GM12878 (cell line): ENCODE measurements around the gene MEI1. TPM values are rescaled to one million over a fixed set of nuclear protein-coding genes. Genes with fewer than 3 reads are reported as not detected.

Experiments used
- ATAC-seq: fragments of 200-7000 bp; cut with Tn5 transposase; 3 replicates; pipeline ENCODE4 v1.9.1; 2020; ENCODE audit warnings: mild to moderate bottlenecking, moderate library complexity
- BruUV-seq: library from RNA; stranded (reverse); fragments of 400-500 nt; replicated peaks from 2 replicates; lab custom pipeline; 2021; lab: Mats Ljungman, UMichigan
- CTCF ChIA-PET: fragments of 300-600 bp; sonication (Branson Sonifier 250); formaldehyde crosslinking; extraction: SDS; loops from one replicate; lab custom pipeline; 2021; ENCODE audit warnings: inconsistent platforms; lab: Yijun Ruan, JAX
- POLR2A ChIA-PET: fragments of 350-600 bp; formaldehyde crosslinking; extraction: SDS; loops from one replicate; lab custom pipeline; 2021; ENCODE audit warnings: inconsistent platforms; lab: Charles Lee
- RAD21 ChIA-PET: fragments of 300-600 bp; sonication (Branson Sonifier 250); formaldehyde crosslinking; loops from one replicate; lab custom pipeline; 2023; ENCODE audit warnings: antibody characterized with exemption; ENCODE audit not compliant: unreplicated experiment; lab: Charles Lee
- SMC1A ChIA-PET: fragments of 300-600 bp; sonication (Branson Sonifier 250); formaldehyde crosslinking; loops from one replicate; lab custom pipeline; 2023; ENCODE audit not compliant: unreplicated experiment, uncharacterized antibody; lab: Charles Lee
- DNase-seq: peaks from one replicate; pipeline ENCODE4 v3.0.0-alpha.2; 2011; ENCODE audit warnings: low read depth, low spot score
- FAIRE-seq: peaks from 3 replicates; lab custom pipeline; 2011; peaks lifted over from hg19 to GRCh38; lab: Jason Lieb, UNC
- H2AFZ ChIP-seq: 2 replicates; pipeline ENCODE4 v1.6.0; 2011; ENCODE audit warnings: low read depth, low read length, control low read depth; ENCODE audit not compliant: control insufficient read depth
- H3K27ac ChIP-seq: 2 replicates; pipeline ENCODE4 v1.5.1; 2011; ENCODE audit warnings: control low read depth; ENCODE audit not compliant: control insufficient read depth, insufficient read depth
- H3K27me3 ChIP-seq, 2 experiments: replicated peaks in 1 of 2; 2 replicates each; pipeline versions ENCODE4 v1.6.0 to v1.6.1; 2011; ENCODE audit warnings: low read length in 1 of 2; ENCODE audit not compliant: control insufficient read depth in 2 of 2, insufficient read depth in 2 of 2
- H3K36me3 ChIP-seq, 2 experiments: 2 replicates each; pipeline ENCODE4 v1.5.1; 2011; ENCODE audit warnings: low read length in 1 of 2; ENCODE audit not compliant: control insufficient read depth in 2 of 2, insufficient read depth in 2 of 2
- H3K4me1 ChIP-seq: 2 replicates; pipeline ENCODE4 v1.6.1; 2011; ENCODE audit warnings: mild to moderate bottlenecking, low read length, moderate library complexity, mixed read lengths; ENCODE audit not compliant: control insufficient read depth, insufficient read depth
- H3K4me2 ChIP-seq: 2 replicates; pipeline ENCODE4 v1.6.0; 2011; ENCODE audit warnings: control low read depth; ENCODE audit not compliant: control insufficient read depth, insufficient read depth
- H3K4me3 ChIP-seq: fragments of 200-600 bp; sonication (generic); 2 replicates; pipeline ENCODE4 v1.5.1; 2016
- H3K79me2 ChIP-seq: 2 replicates; pipeline ENCODE4 v1.6.0; 2011; ENCODE audit warnings: low read length; ENCODE audit not compliant: control insufficient read depth, insufficient read depth
- H3K9ac ChIP-seq: 2 replicates; pipeline ENCODE4 v1.8.0; 2011; ENCODE audit warnings: low read length, control low read depth, mixed read lengths; ENCODE audit not compliant: control insufficient read depth, insufficient read depth
- H3K9me3 ChIP-seq: replicated peaks from 3 replicates; pipeline ENCODE4 v1.5.1; 2011; ENCODE audit warnings: mild to moderate bottlenecking, low read length; ENCODE audit not compliant: control insufficient read depth, insufficient read depth
- H4K20me1 ChIP-seq: 2 replicates; pipeline ENCODE4 v1.6.0; 2011; ENCODE audit not compliant: control insufficient read depth, insufficient read depth
- ATF7 ChIP-seq: fragments of 450-650 bp; IDR thresholded peaks from 2 replicates; pipeline ENCODE4 v1.6.1; 2016; ENCODE audit warnings: low read depth, mild to moderate bottlenecking
- CREM ChIP-seq: IDR thresholded peaks from 2 replicates; pipeline ENCODE4 v1.6.1; 2014; ENCODE audit warnings: antibody characterized with exemption, low read depth
- EZH2 ChIP-seq: IDR thresholded peaks from 2 replicates; pipeline ENCODE4 v1.6.1; 2012; ENCODE audit warnings: low read depth, mild to moderate bottlenecking, control low read depth, inconsistent platforms, low read length, borderline replicate concordance; ENCODE audit not compliant: control insufficient read depth
- GATAD2B ChIP-seq: fragments of 450-650 bp; conservative IDR thresholded peaks from 2 replicates; pipeline ENCODE4 v1.6.1; 2017; ENCODE audit warnings: low read depth, mild to moderate bottlenecking, moderate library complexity
- IKZF2 ChIP-seq, 2 experiments: fragments of 450-650 bp; IDR thresholded peaks; 2 replicates each; pipeline ENCODE4 v1.6.1; 2017; ENCODE audit warnings: mild to moderate bottlenecking in 2 of 2, moderate library complexity in 2 of 2
- JUNB ChIP-seq: IDR thresholded peaks from 2 replicates; pipeline ENCODE4 v1.6.1; 2016; ENCODE audit warnings: antibody characterized with exemption, mild to moderate bottlenecking
- ZNF217 ChIP-seq: fragments of 450-650 bp; IDR thresholded peaks from 2 replicates; pipeline ENCODE4 v1.6.1; 2017; ENCODE audit warnings: antibody characterized with exemption, mild to moderate bottlenecking
- ZSCAN29 ChIP-seq: fragments of 450-650 bp; IDR thresholded peaks from 2 replicates; pipeline ENCODE4 v1.6.1; 2017; ENCODE audit warnings: mild to moderate bottlenecking, moderate library complexity
- WGBS: methylation state at CpG from one replicate; pipeline ENCODE4 v1.1.6; 2016; ENCODE audit warnings: low lambda C conversion rate; ENCODE audit not compliant: insufficient replicate concordance, insufficient coverage; ENCODE audit errors: missing lambda C conversion rate; 5-methylcytosine and 5-hydroxymethylcytosine counted together
- in situ Hi-C: fragments of 300-500 bp; cut with MboI; formaldehyde crosslinking; loops from 9 replicates; pipeline ENCODE4 v1.14.3; 2018; ENCODE audit warnings: mixed read lengths
- intact Hi-C: fragments of 100-400 bp; cut with micrococcal nuclease; formaldehyde crosslinking; loops from one replicate; pipeline ENCODE4 v1.14.2; 2022; ENCODE audit not compliant: unreplicated experiment
- polyA plus RNA-seq, 11 experiments: library from polyadenylated mRNA; depleted of rRNA in 4 of 11; unstranded in 6 of 11; stranded (reverse) in 5 of 11; fragments of >200 nt; fragmentation: Nextera tagmentation in 4 of 11; fragmentation: Illumina TruSeq in 1 of 11; extraction: Ambion mirVana in 4 of 11; extraction: Trizol in 1 of 11; gene quantifications; 1 replicate in 1 of 11; 2 replicates in 10 of 11; pipeline versions ENCODE4 v1.2.1 to v1.2.3, GENCODE V29; 2011 to 2016; ENCODE audit warnings: inconsistent platforms in 2 of 11, missing spikeins in 2 of 11, low read depth in 1 of 11
- total RNA-seq, 4 experiments: library from RNA; depleted of rRNA in 3 of 4; stranded (reverse); fragments of >200 nt in 3 of 4; fragmentation: Illumina TruSeq in 1 of 4; extraction: Trizol in 1 of 4; gene quantifications; 2 replicates each; pipeline versions ENCODE4 v1.2.1 to v1.2.3, GENCODE V29; 2013 to 2021
- TF ChIP-seq, protein P1 (sequence below): IDR thresholded peaks from 2 replicates; pipeline ENCODE4 v1.6.1; 2012; ENCODE audit warnings: low read length, inconsistent platforms
- TF ChIP-seq, protein P2 (sequence below): IDR thresholded peaks from 2 replicates; pipeline ENCODE4 v1.6.1; 2011; ENCODE audit warnings: low read depth, mild to moderate bottlenecking, low read length, moderate library complexity, borderline replicate concordance; ENCODE audit errors: extremely low read depth
- TF ChIP-seq, protein P3 (sequence below): IDR thresholded peaks from 2 replicates; pipeline ENCODE4 v1.6.1; 2011; ENCODE audit warnings: mild to moderate bottlenecking, low read depth, low read length, moderate library complexity; ENCODE audit not compliant: insufficient replicate concordance

The MEI1 gene
- total and polyA plus RNA-seq, 10 of the 15 experiments (the other 5 are each of a cell fraction or from before 2014, with no cell fraction given), result 27.9 to 48.9 (median 35.8) TPM

DNA sequence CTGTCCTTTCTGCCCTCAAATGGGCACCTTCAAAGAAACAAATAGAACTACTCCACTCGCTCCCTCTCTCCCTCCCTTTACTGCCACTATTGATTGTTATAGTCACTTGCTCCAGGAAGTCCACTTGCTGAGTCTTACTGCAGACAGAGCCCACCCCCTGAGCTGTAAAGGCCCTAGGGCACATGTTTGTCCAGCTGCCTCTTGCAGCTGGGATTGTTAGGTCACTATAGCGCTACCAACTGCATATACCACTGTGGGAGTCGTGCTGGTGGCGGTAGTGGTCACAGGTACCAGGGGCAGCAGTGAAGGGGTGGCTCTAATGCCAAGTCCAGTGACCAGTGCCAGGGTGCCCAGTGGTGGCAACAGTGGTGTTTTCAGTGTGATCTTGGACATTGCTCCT is 129.2 kb downstream of the MEI1 start:
- no peak for TF ChIP-seq ZNF217
- no peak for TF ChIP-seq ATF7
- TF ChIP-seq, protein P1, sequence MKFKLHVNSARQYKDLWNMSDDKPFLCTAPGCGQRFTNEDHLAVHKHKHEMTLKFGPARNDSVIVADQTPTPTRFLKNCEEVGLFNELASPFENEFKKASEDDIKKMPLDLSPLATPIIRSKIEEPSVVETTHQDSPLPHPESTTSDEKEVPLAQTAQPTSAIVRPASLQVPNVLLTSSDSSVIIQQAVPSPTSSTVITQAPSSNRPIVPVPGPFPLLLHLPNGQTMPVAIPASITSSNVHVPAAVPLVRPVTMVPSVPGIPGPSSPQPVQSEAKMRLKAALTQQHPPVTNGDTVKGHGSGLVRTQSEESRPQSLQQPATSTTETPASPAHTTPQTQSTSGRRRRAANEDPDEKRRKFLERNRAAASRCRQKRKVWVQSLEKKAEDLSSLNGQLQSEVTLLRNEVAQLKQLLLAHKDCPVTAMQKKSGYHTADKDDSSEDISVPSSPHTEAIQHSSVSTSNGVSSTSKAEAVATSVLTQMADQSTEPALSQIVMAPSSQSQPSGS, result no peak
- no peak for TF ChIP-seq GATAD2B
- TF ChIP-seq EZH2, result no peak
- no peak for TF ChIP-seq ZSCAN29
- no peak for TF ChIP-seq JUNB
- no peak for TF ChIP-seq IKZF2 (IDR thresholded peaks at IDR 0.05)
- TF ChIP-seq, protein P2, sequence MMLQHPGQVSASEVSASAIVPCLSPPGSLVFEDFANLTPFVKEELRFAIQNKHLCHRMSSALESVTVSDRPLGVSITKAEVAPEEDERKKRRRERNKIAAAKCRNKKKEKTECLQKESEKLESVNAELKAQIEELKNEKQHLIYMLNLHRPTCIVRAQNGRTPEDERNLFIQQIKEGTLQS, result no peak
- TF ChIP-seq, protein P3, sequence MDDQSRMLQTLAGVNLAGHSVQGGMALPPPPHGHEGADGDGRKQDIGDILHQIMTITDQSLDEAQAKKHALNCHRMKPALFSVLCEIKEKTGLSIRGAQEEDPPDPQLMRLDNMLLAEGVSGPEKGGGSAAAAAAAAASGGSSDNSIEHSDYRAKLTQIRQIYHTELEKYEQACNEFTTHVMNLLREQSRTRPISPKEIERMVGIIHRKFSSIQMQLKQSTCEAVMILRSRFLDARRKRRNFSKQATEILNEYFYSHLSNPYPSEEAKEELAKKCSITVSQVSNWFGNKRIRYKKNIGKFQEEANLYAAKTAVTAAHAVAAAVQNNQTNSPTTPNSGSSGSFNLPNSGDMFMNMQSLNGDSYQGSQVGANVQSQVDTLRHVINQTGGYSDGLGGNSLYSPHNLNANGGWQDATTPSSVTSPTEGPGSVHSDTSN, result no peak
- no peak for TF ChIP-seq CREM
- TF ChIP-seq, all 136 proteins: peak for 0
- Histone ChIP-seq H3K9ac (no peak overlapping the region), H3K27ac (no peak overlapping the region), H3K36me3 (peaks cover 8% of the 10 kb centered on the region in 2 experiments; a peak in 3 of 4 replicates), H2AFZ (no peak overlapping the region), H3K4me1 (peaks cover 12% of the 10 kb centered on the region), H3K4me3 (no peak overlapping the region), H3K79me2 (peaks cover 20% of the 10 kb centered on the region), H4K20me1 (no peaks in the 10 kb centered on the region), H3K27me3 (no peaks in the 10 kb centered on the region), H3K4me2 (no peak overlapping the region), H3K9me3 (no peaks in the 10 kb centered on the region; the same call in 2 of the 3 replicates)
- 100% methylated on average over 4 of the region's 4 CpGs for WGBS
- DNase-seq, result no peak
- BruUV-seq, result no TSS peak
- ChIA-PET POLR2A (interaction anchor here (1.3 to 2.7 kb wide), 3 partner anchors 12 to 96 kb away, joined by 4 to 8 read pairs (median 6); partner anchors contain the start of gene CCDC134), RAD21 (interaction anchor here (1.1 to 11.0 kb wide), 5 partner anchors 34 to 132 kb away, joined by 3 to 84 read pairs (median 4); partner anchors contain the start of gene TNFRSF13C), CTCF (interaction anchor here (1.4 to 2.5 kb wide), 6 partner anchors 19 to 162 kb away, joined by 3 to 7 read pairs (median 4); no protein-coding TSS in a partner anchor), SMC1A (interaction anchor here (1.4 to 2.5 kb wide), 4 partner anchors 31 to 112 kb away, joined by 5 to 7 read pairs (median 6); no protein-coding TSS in a partner anchor)
- in situ Hi-C loops, result no loop called here
- no peak for FAIRE-seq
- ATAC-seq, result no peak
- intact Hi-C loops, result no loop called here
